ENCODE data around the gene DPF3. TPM values are rescaled to one million over a fixed set of nuclear protein-coding genes. Genes with fewer than 3 reads are reported as not detected.
A peak's percentile ranks its signal among the peaks of the same experiment; 100 is the strongest.

DPF3 gene
- total RNA-seq, 1 donor from 2014 or later: 1.3 TPM

DNA sequence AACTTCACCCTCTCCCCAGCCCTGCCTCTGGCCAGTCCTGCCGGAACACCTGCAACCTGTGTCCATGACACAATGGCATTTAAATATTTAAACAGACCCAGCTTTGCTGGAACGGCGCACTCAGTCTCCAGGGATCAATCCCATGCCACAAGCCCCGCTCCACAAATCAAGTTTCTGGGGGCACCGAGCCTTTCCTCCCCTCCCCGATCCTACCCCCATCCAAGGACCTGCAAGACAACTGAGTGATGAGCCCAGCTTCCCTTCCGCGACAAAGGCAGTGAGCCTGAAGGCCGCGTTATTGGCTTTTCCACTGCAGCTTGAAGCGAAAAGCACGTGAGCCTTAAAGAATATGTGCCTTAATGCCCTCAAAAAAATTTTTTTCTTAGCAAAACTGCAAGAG, 185.7 kb downstream of the DPF3 start:
- TF ChIP-seq, protein P1, sequence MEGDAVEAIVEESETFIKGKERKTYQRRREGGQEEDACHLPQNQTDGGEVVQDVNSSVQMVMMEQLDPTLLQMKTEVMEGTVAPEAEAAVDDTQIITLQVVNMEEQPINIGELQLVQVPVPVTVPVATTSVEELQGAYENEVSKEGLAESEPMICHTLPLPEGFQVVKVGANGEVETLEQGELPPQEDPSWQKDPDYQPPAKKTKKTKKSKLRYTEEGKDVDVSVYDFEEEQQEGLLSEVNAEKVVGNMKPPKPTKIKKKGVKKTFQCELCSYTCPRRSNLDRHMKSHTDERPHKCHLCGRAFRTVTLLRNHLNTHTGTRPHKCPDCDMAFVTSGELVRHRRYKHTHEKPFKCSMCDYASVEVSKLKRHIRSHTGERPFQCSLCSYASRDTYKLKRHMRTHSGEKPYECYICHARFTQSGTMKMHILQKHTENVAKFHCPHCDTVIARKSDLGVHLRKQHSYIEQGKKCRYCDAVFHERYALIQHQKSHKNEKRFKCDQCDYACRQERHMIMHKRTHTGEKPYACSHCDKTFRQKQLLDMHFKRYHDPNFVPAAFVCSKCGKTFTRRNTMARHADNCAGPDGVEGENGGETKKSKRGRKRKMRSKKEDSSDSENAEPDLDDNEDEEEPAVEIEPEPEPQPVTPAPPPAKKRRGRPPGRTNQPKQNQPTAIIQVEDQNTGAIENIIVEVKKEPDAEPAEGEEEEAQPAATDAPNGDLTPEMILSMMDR (conservative IDR thresholded peaks at IDR 0.05): no peak
- peaks cover 4% of the 10 kb centered on the region for H3K9me3 Mint-ChIP-seq
- peaks cover 41% of the 10 kb centered on the region for H3K4me1 Mint-ChIP-seq
- no peak for DNase-seq (ENCODE audit: low read depth, low spot score)
- H3K27me3 Mint-ChIP-seq (ENCODE audit: low read depth): no peaks in the 10 kb centered on the region
- H3K36me3 Mint-ChIP-seq (ENCODE audit: low read depth): no peaks in the 10 kb centered on the region
- H3K4me3 Mint-ChIP-seq: no peak overlapping the region
- H3K27ac Mint-ChIP-seq (ENCODE audit: unreplicated experiment): peak overlapping the region; percentile 79

DNA sequence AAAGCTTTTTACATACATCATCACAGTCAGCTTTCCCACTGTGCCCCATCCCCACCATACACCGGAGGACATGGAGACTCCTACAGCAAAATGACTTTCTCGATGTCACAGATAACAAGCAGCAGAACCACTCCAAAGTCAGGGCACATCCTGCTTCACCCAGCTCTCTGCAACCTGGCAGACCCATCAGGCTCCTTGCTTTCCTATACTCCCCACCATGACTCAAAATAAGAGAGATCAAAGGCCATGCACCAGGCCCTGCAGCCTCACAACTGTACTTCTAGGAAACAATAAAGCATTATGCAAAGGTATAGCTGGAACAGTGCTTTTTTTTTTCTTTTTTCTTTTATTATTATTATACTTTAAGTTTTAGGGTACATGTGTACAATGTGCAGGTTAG, 187.4 kb downstream of the DPF3 start:
- Mint-ChIP-seq H3K36me3 (ENCODE audit: low read depth) (no peaks in the 10 kb centered on the region), H3K4me1 (peaks cover 45% of the 10 kb centered on the region), H3K27ac (ENCODE audit: unreplicated experiment) (peak overlapping the region; percentile 40), H3K27me3 (ENCODE audit: low read depth) (no peaks in the 10 kb centered on the region), H3K4me3 (no peak overlapping the region), H3K9me3 (peaks cover 4% of the 10 kb centered on the region)
- TF ChIP-seq, protein P1 (conservative IDR thresholded peaks at IDR 0.05): no peak
- DNase-seq (ENCODE audit: low read depth, low spot score): no peak

DNA sequence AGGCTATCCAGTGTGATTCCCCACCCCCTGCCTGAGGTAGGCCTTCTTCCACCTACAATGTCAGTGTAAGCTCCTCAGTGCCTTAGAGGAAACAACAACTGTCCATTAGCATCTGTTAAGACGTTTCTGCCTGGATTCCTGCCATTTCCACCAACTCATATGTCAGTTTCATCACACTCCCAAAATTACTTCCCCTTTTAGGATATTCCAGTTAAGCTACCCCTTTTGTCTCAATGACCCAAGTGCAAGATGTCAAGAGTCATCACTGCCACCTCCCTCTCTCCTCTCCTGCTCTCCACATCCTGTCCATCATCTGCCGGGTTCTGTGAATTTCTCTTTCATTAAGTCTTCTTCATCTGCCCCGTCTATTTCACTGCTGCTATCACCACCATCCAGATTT, 189.4 kb downstream of the DPF3 start:
- Mint-ChIP-seq H3K36me3 (ENCODE audit: low read depth) (no peaks in the 10 kb centered on the region), H3K27me3 (ENCODE audit: low read depth) (no peaks in the 10 kb centered on the region), H3K9me3 (peaks cover 4% of the 10 kb centered on the region), H3K4me1 (peaks cover 52% of the 10 kb centered on the region), H3K4me3 (no peak overlapping the region), H3K27ac (ENCODE audit: unreplicated experiment) (no peak overlapping the region)
- TF ChIP-seq, protein P1 (conservative IDR thresholded peaks at IDR 0.05): no peak
- DNase-seq (ENCODE audit: low read depth, low spot score): no peak

DNA sequence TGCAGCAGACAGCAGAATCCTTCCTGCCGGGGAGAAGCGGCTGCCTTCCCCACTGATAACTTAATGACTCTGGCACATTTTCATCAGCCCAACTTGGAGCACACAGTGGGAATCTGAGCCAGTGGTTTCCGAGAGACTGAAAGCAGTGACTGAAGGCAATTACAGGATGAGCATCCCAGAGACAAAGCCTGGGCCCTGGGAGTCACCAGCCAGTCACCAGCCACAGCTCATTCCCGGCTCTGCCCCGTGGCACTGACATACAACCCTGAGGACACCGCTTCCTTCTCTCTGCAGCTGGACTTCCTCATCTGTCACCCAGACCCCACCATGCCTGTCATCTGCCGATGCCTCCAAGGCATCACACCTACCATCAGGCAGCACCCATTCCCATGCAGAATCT, 192.3 kb downstream of the DPF3 start:
- Mint-ChIP-seq H3K36me3 (ENCODE audit: low read depth) (no peaks in the 10 kb centered on the region), H3K9me3 (no peaks in the 10 kb centered on the region), H3K27me3 (ENCODE audit: low read depth) (no peaks in the 10 kb centered on the region), H3K4me1 (peaks cover 35% of the 10 kb centered on the region), H3K4me3 (no peak overlapping the region), H3K27ac (ENCODE audit: unreplicated experiment) (no peak overlapping the region)
- TF ChIP-seq, protein P1 (conservative IDR thresholded peaks at IDR 0.05): no peak
- no peak for DNase-seq (ENCODE audit: low read depth, low spot score)

DNA sequence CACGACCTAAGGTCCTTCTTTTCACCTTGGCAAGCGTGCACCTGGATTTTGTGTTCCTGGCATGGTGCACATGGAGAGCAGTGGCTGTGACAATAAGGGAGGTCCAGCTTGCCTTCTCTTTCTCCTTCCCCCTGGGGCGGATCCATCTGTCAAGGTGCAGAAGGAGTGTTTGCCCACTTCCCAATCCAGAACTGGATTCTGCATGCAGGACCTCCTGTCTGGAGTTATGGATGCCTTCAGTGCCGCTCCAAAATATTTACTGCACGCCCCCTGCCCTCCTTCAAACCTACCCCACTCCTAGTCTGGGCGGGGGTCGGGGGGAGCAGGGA, 192.7 kb downstream of the DPF3 start:
- Mint-ChIP-seq H3K36me3 (ENCODE audit: low read depth) (no peaks in the 10 kb centered on the region), H3K9me3 (no peaks in the 10 kb centered on the region), H3K27me3 (ENCODE audit: low read depth) (no peaks in the 10 kb centered on the region), H3K27ac (ENCODE audit: unreplicated experiment) (no peak overlapping the region), H3K4me3 (no peak overlapping the region), H3K4me1 (peaks cover 32% of the 10 kb centered on the region)
- no peak for DNase-seq (ENCODE audit: low read depth, low spot score)
- TF ChIP-seq, protein P1 (conservative IDR thresholded peaks at IDR 0.05): no peak
